Neural cell (in vitro differentiated cells): Measurements from ENCODE around the gene NBR1.

ENCODE experiments used
- MXI1 ChIP-seq: fragments of 450-650 bp; conservative IDR thresholded peaks from 2 replicates; pipeline ENCODE4 v1.6.1; 2014; ENCODE audit warnings: antibody characterized with exemption, mild to moderate bottlenecking; ENCODE audit not compliant: poor library complexity, severe bottlenecking
- RAD21 ChIP-seq: fragments of 450-650 bp; conservative IDR thresholded peaks from 2 replicates; pipeline ENCODE4 v1.6.1; 2014; ENCODE audit warnings: antibody characterized with exemption, mild to moderate bottlenecking, moderate library complexity
- TF ChIP-seq, protein P1 (sequence below): fragments of 450-650 bp; IDR thresholded peaks from 2 replicates; pipeline ENCODE4 v1.5.1; 2014; ENCODE audit warnings: antibody characterized with exemption, mild to moderate bottlenecking, moderate library complexity; ENCODE audit not compliant: poor library complexity, severe bottlenecking
- TF ChIP-seq, protein P2 (sequence below): IDR thresholded peaks from 2 replicates; pipeline ENCODE4 v1.6.1; 2012; ENCODE audit warnings: borderline replicate concordance

DNA sequence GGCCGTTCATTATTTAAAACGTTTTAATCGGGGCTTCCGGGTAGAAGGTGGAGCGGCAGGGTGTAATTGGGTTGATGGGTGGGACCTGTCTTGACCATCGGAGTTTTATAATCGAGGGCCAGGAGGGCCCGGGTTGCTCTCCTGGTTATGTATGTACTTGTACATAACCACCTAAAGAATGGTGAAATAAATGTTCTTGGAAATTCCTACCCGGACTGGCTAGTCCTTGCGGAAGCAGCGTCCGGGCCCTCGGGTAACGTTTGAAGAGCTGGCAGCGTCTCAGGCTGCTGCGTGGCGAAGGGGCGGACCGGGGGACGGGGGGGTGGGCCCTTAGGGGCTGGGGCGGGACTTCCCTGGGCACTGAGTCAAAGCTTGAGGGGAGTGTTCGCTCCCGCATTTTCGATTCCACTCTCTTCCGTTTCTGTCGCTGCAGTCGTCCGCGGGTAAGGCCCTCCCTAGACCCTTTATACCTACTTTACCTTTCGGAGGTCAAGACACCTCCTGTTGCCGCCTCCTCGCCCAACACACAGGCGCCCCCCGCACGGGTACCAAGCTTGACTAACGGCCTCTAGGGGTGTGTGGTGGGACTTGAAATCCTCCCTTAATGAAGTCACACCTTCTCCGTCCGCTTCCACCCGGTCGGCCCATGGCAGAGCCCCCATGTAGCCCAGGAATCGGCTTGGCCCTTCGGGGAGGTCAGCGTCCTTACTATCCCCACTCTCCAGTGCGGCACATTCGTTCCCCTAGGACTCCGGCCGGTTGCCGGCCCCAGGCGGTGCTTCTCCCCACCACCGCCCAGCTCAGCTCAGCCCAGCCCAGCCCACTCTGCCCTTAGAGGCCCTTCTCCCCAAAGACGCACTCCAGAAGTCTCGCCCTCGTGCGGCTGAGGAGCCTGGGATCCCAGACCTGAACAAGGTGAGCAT, 40.7 kb downstream of the NBR1 start, which contains the start of gene TMEM106A:
- TF ChIP-seq, protein P1, sequence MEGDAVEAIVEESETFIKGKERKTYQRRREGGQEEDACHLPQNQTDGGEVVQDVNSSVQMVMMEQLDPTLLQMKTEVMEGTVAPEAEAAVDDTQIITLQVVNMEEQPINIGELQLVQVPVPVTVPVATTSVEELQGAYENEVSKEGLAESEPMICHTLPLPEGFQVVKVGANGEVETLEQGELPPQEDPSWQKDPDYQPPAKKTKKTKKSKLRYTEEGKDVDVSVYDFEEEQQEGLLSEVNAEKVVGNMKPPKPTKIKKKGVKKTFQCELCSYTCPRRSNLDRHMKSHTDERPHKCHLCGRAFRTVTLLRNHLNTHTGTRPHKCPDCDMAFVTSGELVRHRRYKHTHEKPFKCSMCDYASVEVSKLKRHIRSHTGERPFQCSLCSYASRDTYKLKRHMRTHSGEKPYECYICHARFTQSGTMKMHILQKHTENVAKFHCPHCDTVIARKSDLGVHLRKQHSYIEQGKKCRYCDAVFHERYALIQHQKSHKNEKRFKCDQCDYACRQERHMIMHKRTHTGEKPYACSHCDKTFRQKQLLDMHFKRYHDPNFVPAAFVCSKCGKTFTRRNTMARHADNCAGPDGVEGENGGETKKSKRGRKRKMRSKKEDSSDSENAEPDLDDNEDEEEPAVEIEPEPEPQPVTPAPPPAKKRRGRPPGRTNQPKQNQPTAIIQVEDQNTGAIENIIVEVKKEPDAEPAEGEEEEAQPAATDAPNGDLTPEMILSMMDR: no peak
- TF ChIP-seq, protein P2, sequence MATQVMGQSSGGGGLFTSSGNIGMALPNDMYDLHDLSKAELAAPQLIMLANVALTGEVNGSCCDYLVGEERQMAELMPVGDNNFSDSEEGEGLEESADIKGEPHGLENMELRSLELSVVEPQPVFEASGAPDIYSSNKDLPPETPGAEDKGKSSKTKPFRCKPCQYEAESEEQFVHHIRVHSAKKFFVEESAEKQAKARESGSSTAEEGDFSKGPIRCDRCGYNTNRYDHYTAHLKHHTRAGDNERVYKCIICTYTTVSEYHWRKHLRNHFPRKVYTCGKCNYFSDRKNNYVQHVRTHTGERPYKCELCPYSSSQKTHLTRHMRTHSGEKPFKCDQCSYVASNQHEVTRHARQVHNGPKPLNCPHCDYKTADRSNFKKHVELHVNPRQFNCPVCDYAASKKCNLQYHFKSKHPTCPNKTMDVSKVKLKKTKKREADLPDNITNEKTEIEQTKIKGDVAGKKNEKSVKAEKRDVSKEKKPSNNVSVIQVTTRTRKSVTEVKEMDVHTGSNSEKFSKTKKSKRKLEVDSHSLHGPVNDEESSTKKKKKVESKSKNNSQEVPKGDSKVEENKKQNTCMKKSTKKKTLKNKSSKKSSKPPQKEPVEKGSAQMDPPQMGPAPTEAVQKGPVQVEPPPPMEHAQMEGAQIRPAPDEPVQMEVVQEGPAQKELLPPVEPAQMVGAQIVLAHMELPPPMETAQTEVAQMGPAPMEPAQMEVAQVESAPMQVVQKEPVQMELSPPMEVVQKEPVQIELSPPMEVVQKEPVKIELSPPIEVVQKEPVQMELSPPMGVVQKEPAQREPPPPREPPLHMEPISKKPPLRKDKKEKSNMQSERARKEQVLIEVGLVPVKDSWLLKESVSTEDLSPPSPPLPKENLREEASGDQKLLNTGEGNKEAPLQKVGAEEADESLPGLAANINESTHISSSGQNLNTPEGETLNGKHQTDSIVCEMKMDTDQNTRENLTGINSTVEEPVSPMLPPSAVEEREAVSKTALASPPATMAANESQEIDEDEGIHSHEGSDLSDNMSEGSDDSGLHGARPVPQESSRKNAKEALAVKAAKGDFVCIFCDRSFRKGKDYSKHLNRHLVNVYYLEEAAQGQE: no peak
- TF ChIP-seq RAD21 (no peak), MXI1 (no peak)
